GM21717 (cell line): ENCODE results near the gene MAP2.

ENCODE experiments used
- ATAC-seq: cut with Tn5 transposase; IDR thresholded peaks from one replicate; pipeline ENCODE4 v1.9.1; 2021; ENCODE audit warnings: mild to moderate bottlenecking, moderate library complexity; ENCODE audit not compliant: unreplicated experiment

The MAP2 gene

GRCh38 chr2:209423562-209424198, at the start of gene MAP2:
Gene MAP2, plus strand, starts transcription at chr2:209424047. Its CDS starts 229,124 bp downstream, at chr2:209653171.
- ATAC-seq = peak; percentile 97

GRCh38 chr2:209376686-209377085, 47.2 kb upstream of the MAP2 start:
- ATAC-seq = no peak

- peak; percentile 98 for ATAC-seq
These were observed 43.6 kb upstream of the MAP2 start for GRCh38 chr2:209380293-209380692.

GRCh38 chr2:209381091-209381490, 42.8 kb upstream of the MAP2 start:
- no peak for ATAC-seq

- no peak for ATAC-seq
These were observed 41.1 kb upstream of the MAP2 start for GRCh38 chr2:209382775-209383174.

- no peak for ATAC-seq
These were observed 40.6 kb upstream of the MAP2 start for GRCh38 chr2:209383212-209383611.

GRCh38 chr2:209387389-209387788, 36.5 kb upstream of the MAP2 start:
- ATAC-seq = no peak

- no peak for ATAC-seq
These were observed 35.3 kb upstream of the MAP2 start for GRCh38 chr2:209388446-209389037.

- no peak for ATAC-seq
These were observed 34.7 kb upstream of the MAP2 start for GRCh38 chr2:209389171-209389618.

- ATAC-seq = no peak
These were observed 33.0 kb upstream of the MAP2 start for GRCh38 chr2:209390839-209391238.

- no peak for ATAC-seq
These were observed 32.0 kb upstream of the MAP2 start for GRCh38 chr2:209391776-209392401.

- no peak for ATAC-seq
These were observed 28.6 kb upstream of the MAP2 start for GRCh38 chr2:209395229-209395628.

- no peak for ATAC-seq
These were observed 28.2 kb upstream of the MAP2 start for GRCh38 chr2:209395652-209396051.

GRCh38 chr2:209398463-209398862, 25.4 kb upstream of the MAP2 start:
- no peak for ATAC-seq

- ATAC-seq = no peak
These were observed 22.1 kb upstream of the MAP2 start for GRCh38 chr2:209401788-209402187.

GRCh38 chr2:209411296-209411695, 12.6 kb upstream of the MAP2 start:
- no peak for ATAC-seq

GRCh38 chr2:209411718-209412117, 12.1 kb upstream of the MAP2 start:
- ATAC-seq = no peak

- ATAC-seq = no peak
These were observed 10.4 kb upstream of the MAP2 start for GRCh38 chr2:209413311-209414014.

GRCh38 chr2:209416913-209417312, 6.9 kb upstream of the MAP2 start:
- ATAC-seq = no peak

- ATAC-seq = no peak
These were observed 1.6 kb upstream of the MAP2 start for GRCh38 chr2:209422191-209422754.

GRCh38 chr2:209424199-209424701, 403 bp downstream of the MAP2 start:
- peak; percentile 17 for ATAC-seq
